Liver (tissue), 9 donors: Measurements from ENCODE around the gene SMCO3. TPM values are rescaled to one million over a fixed set of nuclear protein-coding genes. Genes with fewer than 3 reads are reported as not detected.

ENCODE experiments used
- DNase-seq: peaks from one replicate; pipeline ENCODE4 v3.0.0-alpha.2; 2017; ENCODE audit warnings: low spot score
- H3K27ac ChIP-seq, 2 donors: one replicate each; pipeline ENCODE4 v1.7.0; 2013; ENCODE audit warnings: inconsistent platforms in 2 of 2, low read length in 2 of 2, control low read depth in 1 of 2, low read depth in 1 of 2, mild to moderate bottlenecking in 1 of 2
- H3K27me3 ChIP-seq, 4 donors: one replicate each; pipeline versions ENCODE4 v1.6.1 to v1.7.0; 2013; ENCODE audit warnings: low read length in 3 of 4, inconsistent platforms in 1 of 4, mild to moderate bottlenecking in 1 of 4, moderate library complexity in 1 of 4; ENCODE audit not compliant: control insufficient read depth in 4 of 4, insufficient read depth in 4 of 4
- H3K36me3 ChIP-seq, 4 donors: one replicate each; pipeline versions ENCODE4 v1.6.1 to v1.7.0; 2013; ENCODE audit warnings: low read length in 3 of 4, mild to moderate bottlenecking in 3 of 4, low read depth in 1 of 4, moderate library complexity in 1 of 4; ENCODE audit not compliant: control insufficient read depth in 4 of 4, insufficient read depth in 3 of 4
- H3K4me1 ChIP-seq, 4 donors: one replicate each; pipeline versions ENCODE4 v1.6.1 to v1.7.0; 2013; ENCODE audit warnings: low read length in 3 of 4, mild to moderate bottlenecking in 3 of 4, moderate library complexity in 1 of 4; ENCODE audit not compliant: control insufficient read depth in 4 of 4, insufficient read depth in 4 of 4
- H3K4me3 ChIP-seq, 3 donors: one replicate each; pipeline versions ENCODE4 v1.6.1 to v1.7.0; 2013; ENCODE audit warnings: low read length in 3 of 3, control low read depth in 1 of 3, low read depth in 1 of 3, mild to moderate bottlenecking in 1 of 3
- H3K9ac ChIP-seq, 2 donors: one replicate each; pipeline ENCODE4 v1.7.0; 2013; ENCODE audit warnings: low read length in 2 of 2, mild to moderate bottlenecking in 2 of 2, moderate library complexity in 2 of 2, control low read depth in 1 of 2, low read depth in 1 of 2
- H3K9me3 ChIP-seq, 4 donors: one replicate each; pipeline versions ENCODE4 v1.6.1 to v1.7.0; 2013; ENCODE audit warnings: low read length in 3 of 4; ENCODE audit not compliant: control insufficient read depth in 4 of 4
- EGR1 ChIP-seq, 2 donors: IDR thresholded peaks; 2 replicates each; pipeline ENCODE4 v1.6.1; 2016 to 2018; ENCODE audit warnings: antibody characterized with exemption in 2 of 2, low read depth in 2 of 2
- FOXA1 ChIP-seq: IDR thresholded peaks from 2 replicates; pipeline ENCODE4 v1.6.1; 2016; ENCODE audit warnings: antibody characterized with exemption
- FOXA2 ChIP-seq: IDR thresholded peaks from 2 replicates; pipeline ENCODE4 v1.6.1; 2016; ENCODE audit warnings: antibody characterized with exemption
- GABPA ChIP-seq, 2 donors: IDR thresholded peaks in 1 of 2; conservative IDR thresholded peaks in 1 of 2; 2 replicates each; pipeline ENCODE4 v1.6.1; 2016; ENCODE audit warnings: antibody characterized with exemption in 2 of 2, mild to moderate bottlenecking in 1 of 2, moderate library complexity in 1 of 2
- HNF4A ChIP-seq, 2 donors: conservative IDR thresholded peaks; 2 replicates each; pipeline ENCODE4 v1.6.1; 2016; ENCODE audit warnings: antibody characterized with exemption in 2 of 2, mild to moderate bottlenecking in 2 of 2
- HNF4G ChIP-seq: IDR thresholded peaks from 2 replicates; pipeline ENCODE4 v1.6.1; 2016; ENCODE audit warnings: antibody characterized with exemption
- JUND ChIP-seq, 2 donors: IDR thresholded peaks; 2 replicates each; pipeline ENCODE4 v1.6.1; 2016; ENCODE audit warnings: antibody characterized with exemption in 2 of 2
- MAX ChIP-seq: IDR thresholded peaks from 2 replicates; pipeline ENCODE4 v1.6.1; 2016; ENCODE audit warnings: antibody characterized with exemption
- NR2F2 ChIP-seq: IDR thresholded peaks from 2 replicates; pipeline ENCODE4 v1.6.1; 2016; ENCODE audit warnings: antibody characterized with exemption
- RAD21 ChIP-seq, 2 donors: IDR thresholded peaks; 2 replicates each; pipeline ENCODE4 v1.6.1; 2016; ENCODE audit warnings: antibody characterized with exemption in 2 of 2, mild to moderate bottlenecking in 2 of 2
- RXRA ChIP-seq, 2 donors: IDR thresholded peaks; 2 replicates each; pipeline ENCODE4 v1.6.1; 2017 to 2018; ENCODE audit warnings: antibody characterized with exemption in 2 of 2, mild to moderate bottlenecking in 1 of 2
- SP1 ChIP-seq: IDR thresholded peaks from 2 replicates; pipeline ENCODE4 v1.6.1; 2018; ENCODE audit warnings: antibody characterized with exemption, mild to moderate bottlenecking
- TAF1 ChIP-seq: conservative IDR thresholded peaks from 2 replicates; pipeline ENCODE4 v1.6.1; 2016; ENCODE audit warnings: antibody characterized with exemption, mild to moderate bottlenecking
- YY1 ChIP-seq: IDR thresholded peaks from 2 replicates; pipeline ENCODE4 v1.6.1; 2016; ENCODE audit warnings: antibody characterized with exemption, mild to moderate bottlenecking
- ZBTB33 ChIP-seq: IDR thresholded peaks from 2 replicates; pipeline ENCODE4 v1.6.1; 2016; ENCODE audit warnings: antibody characterized with exemption
- WGBS: extraction: QIAGEN DNeasy Blood & Tissue Kit; methylation state at CpG from one replicate; pipeline ENCODE4 v1.1.7; 2013; 5-methylcytosine and 5-hydroxymethylcytosine counted together
- polyA plus RNA-seq, 2 donors: library from polyadenylated mRNA; stranded (reverse) in 1 of 2; unstranded in 1 of 2; fragments of 200-250 nt in 1 of 2; fragments of >200 nt in 1 of 2; fragmentation: Nextera tagmentation in 1 of 2; extraction: Ambion mirVana in 1 of 2; gene quantifications; one replicate each; pipeline versions ENCODE4 v1.2.1 to v1.2.3, GENCODE V29; 2013 to 2015
- total RNA-seq, 2 donors: library from RNA; depleted of rRNA; stranded (reverse); fragments of >200 nt; gene quantifications; one replicate each; pipeline ENCODE4 v1.2.3, GENCODE V29; 2014
- TF ChIP-seq, protein P1 (sequence below): IDR thresholded peaks from 2 replicates; pipeline ENCODE4 v1.6.1; 2016; ENCODE audit warnings: antibody characterized with exemption
- TF ChIP-seq, protein P2 (sequence below): IDR thresholded peaks from 2 replicates; pipeline ENCODE4 v1.6.1; 2016; ENCODE audit warnings: antibody characterized with exemption, mild to moderate bottlenecking
- TF ChIP-seq, protein P3 (sequence below): fragments of 150-350 bp; IDR thresholded peaks from 2 replicates; pipeline ENCODE4 v1.5.1; 2017; ENCODE audit warnings: improper control_type of control experiment, low read depth, low read length; ENCODE audit not compliant: missing input control
- donor health status: healthy.
- donor health status: healthy.
- donor health status: healthy.
- donor health status: healthy.
- donor health status: healthy.

The SMCO3 gene
- total and polyA plus RNA-seq, 4 donors = 0.17 to 0.93 (median 0.56) TPM

GRCh38 chr12:14782756-14783155 lies 31.2 kb downstream of the SMCO3 start:
- TF ChIP-seq MAX (no peak), EGR1 (IDR thresholded peaks at IDR 0.05; ENCODE audit: low read depth in 2 of 2) (no peak)
- TF ChIP-seq, protein P1, sequence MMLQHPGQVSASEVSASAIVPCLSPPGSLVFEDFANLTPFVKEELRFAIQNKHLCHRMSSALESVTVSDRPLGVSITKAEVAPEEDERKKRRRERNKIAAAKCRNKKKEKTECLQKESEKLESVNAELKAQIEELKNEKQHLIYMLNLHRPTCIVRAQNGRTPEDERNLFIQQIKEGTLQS = no peak
- H3K36me3 ChIP-seq = peaks cover 6 to 24% (median 19%) of the 10 kb centered on the region in 4 donors
- no peaks in the 10 kb centered on the region for H3K27me3 ChIP-seq
- no peak for DNase-seq
- H3K4me3 ChIP-seq = no peak overlapping the region
- H3K4me1 ChIP-seq = no peaks in the 10 kb centered on the region
- H3K9ac ChIP-seq = no peak overlapping the region
- H3K9me3 ChIP-seq = no peaks in the 10 kb centered on the region
- no peak overlapping the region for H3K27ac ChIP-seq

GRCh38 chr12:14781563-14781962 lies 32.4 kb downstream of the SMCO3 start:
- DNase-seq = no peak
- Histone ChIP-seq H3K27me3 (no peaks in the 10 kb centered on the region), H3K4me1 (no peaks in the 10 kb centered on the region), H3K4me3 (no peak overlapping the region), H3K27ac (no peak overlapping the region), H3K36me3 (peaks cover 1 to 13% (median 8%) of the 10 kb centered on the region in 4 donors), H3K9ac (no peak overlapping the region), H3K9me3 (no peaks in the 10 kb centered on the region)
- TF ChIP-seq JUND (IDR thresholded peaks at IDR 0.05) (no peak), ZBTB33 (no peak), GABPA (IDR thresholded peaks at IDR 0.05 in 1 of 2, conservative IDR thresholded peaks at IDR 0.05 in 1 of 2) (no peak), SP1 (no peak), YY1 (no peak), RXRA (IDR thresholded peaks at IDR 0.05) (no peak), TAF1 (no peak), HNF4G (no peak), NR2F2 (no peak)
- TF ChIP-seq, protein P2, sequence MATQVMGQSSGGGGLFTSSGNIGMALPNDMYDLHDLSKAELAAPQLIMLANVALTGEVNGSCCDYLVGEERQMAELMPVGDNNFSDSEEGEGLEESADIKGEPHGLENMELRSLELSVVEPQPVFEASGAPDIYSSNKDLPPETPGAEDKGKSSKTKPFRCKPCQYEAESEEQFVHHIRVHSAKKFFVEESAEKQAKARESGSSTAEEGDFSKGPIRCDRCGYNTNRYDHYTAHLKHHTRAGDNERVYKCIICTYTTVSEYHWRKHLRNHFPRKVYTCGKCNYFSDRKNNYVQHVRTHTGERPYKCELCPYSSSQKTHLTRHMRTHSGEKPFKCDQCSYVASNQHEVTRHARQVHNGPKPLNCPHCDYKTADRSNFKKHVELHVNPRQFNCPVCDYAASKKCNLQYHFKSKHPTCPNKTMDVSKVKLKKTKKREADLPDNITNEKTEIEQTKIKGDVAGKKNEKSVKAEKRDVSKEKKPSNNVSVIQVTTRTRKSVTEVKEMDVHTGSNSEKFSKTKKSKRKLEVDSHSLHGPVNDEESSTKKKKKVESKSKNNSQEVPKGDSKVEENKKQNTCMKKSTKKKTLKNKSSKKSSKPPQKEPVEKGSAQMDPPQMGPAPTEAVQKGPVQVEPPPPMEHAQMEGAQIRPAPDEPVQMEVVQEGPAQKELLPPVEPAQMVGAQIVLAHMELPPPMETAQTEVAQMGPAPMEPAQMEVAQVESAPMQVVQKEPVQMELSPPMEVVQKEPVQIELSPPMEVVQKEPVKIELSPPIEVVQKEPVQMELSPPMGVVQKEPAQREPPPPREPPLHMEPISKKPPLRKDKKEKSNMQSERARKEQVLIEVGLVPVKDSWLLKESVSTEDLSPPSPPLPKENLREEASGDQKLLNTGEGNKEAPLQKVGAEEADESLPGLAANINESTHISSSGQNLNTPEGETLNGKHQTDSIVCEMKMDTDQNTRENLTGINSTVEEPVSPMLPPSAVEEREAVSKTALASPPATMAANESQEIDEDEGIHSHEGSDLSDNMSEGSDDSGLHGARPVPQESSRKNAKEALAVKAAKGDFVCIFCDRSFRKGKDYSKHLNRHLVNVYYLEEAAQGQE = no peak
- 61% methylated on average over 2 of the region's 2 CpGs for WGBS

GRCh38 chr12:14780859-14781258 lies 33.1 kb downstream of the SMCO3 start:
- no peak overlapping the region for H3K9ac ChIP-seq
- H3K9me3 ChIP-seq = no peaks in the 10 kb centered on the region
- TF ChIP-seq TAF1 (no peak), GABPA (IDR thresholded peaks at IDR 0.05 in 1 of 2, conservative IDR thresholded peaks at IDR 0.05 in 1 of 2) (no peak), SP1 (no peak), FOXA2 (no peak), HNF4G (no peak), HNF4A (conservative IDR thresholded peaks at IDR 0.05) (no peak), FOXA1 (no peak), RAD21 (IDR thresholded peaks at IDR 0.05) (no peak), JUND (IDR thresholded peaks at IDR 0.05) (no peak)
- TF ChIP-seq, protein P2 = no peak
- TF ChIP-seq, protein P3, sequence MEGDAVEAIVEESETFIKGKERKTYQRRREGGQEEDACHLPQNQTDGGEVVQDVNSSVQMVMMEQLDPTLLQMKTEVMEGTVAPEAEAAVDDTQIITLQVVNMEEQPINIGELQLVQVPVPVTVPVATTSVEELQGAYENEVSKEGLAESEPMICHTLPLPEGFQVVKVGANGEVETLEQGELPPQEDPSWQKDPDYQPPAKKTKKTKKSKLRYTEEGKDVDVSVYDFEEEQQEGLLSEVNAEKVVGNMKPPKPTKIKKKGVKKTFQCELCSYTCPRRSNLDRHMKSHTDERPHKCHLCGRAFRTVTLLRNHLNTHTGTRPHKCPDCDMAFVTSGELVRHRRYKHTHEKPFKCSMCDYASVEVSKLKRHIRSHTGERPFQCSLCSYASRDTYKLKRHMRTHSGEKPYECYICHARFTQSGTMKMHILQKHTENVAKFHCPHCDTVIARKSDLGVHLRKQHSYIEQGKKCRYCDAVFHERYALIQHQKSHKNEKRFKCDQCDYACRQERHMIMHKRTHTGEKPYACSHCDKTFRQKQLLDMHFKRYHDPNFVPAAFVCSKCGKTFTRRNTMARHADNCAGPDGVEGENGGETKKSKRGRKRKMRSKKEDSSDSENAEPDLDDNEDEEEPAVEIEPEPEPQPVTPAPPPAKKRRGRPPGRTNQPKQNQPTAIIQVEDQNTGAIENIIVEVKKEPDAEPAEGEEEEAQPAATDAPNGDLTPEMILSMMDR = no peak
- H3K4me1 ChIP-seq = peaks cover 0 to under 1% (median 0%) of the 10 kb centered on the region in 4 donors
- no peak overlapping the region for H3K27ac ChIP-seq
- no peak for DNase-seq
- no peak overlapping the region for H3K4me3 ChIP-seq
- no peaks in the 10 kb centered on the region for H3K27me3 ChIP-seq
- peaks cover 1 to 9% (median 3%) of the 10 kb centered on the region in 4 donors for H3K36me3 ChIP-seq
- 87% methylated on average over 3 of the region's 3 CpGs for WGBS
